ENCODE measurements around the gene RPS6KB1. TPM values are rescaled to one million over a fixed set of nuclear protein-coding genes. Genes with fewer than 3 reads are reported as not detected.

RPS6KB1 gene
- total and polyA plus RNA-seq, 2 of the 8 experiments (the other 6 are each of a cell fraction or from before 2014, with no cell fraction given): 3.4 to 28.4 TPM

- Histone ChIP-seq H3K4me2 (ENCODE audit: insufficient read depth in 1 of 2, low read depth in 2 of 2, low read length in 2 of 2) (no peak overlapping the region), H2AFZ (ENCODE audit: low read length) (no peak overlapping the region), H3K14ac (ENCODE audit: insufficient read length) (no peak overlapping the region), H3K18ac (ENCODE audit: extremely low read depth, low read length) (no peak overlapping the region), H3K79me1 (ENCODE audit: low read depth, low read length) (no peaks in the 10 kb centered on the region), H4K91ac (replicated peaks; ENCODE audit: insufficient read length, low read length) (no peak overlapping the region), H2BK20ac (ENCODE audit: low read length) (no peak overlapping the region), H3K27ac (ENCODE audit: low read depth, low read length) (no peak overlapping the region), H3K27me3 (replicated peaks in 1 of 4; ENCODE audit: control insufficient read depth in 3 of 4, extremely low read depth in 1 of 4, insufficient read depth in 3 of 4, low read length in 3 of 4) (no peaks in the 10 kb centered on the region), H3K4ac (replicated peaks; ENCODE audit: insufficient read length, low read depth, low read length) (no peak overlapping the region), H3K79me2 (ENCODE audit: control insufficient read depth in 1 of 2, insufficient read depth in 2 of 2, low read length in 2 of 2) (peaks cover 0 to 50% of the 10 kb centered on the region in 2 experiments; a peak in 3 of 4 replicates), H3K23me2 (ENCODE audit: low read depth, low read length) (peaks cover 7% of the 10 kb centered on the region; the same call in 1 of the 2 replicates), H2AK5ac (ENCODE audit: low read depth, low read length) (no peak overlapping the region), H4K20me1 (replicated peaks in 1 of 2; ENCODE audit: control insufficient read depth in 1 of 2, insufficient read depth in 2 of 2, low read length in 2 of 2) (peaks cover 0 to 3% of the 10 kb centered on the region in 2 experiments), H2BK15ac (ENCODE audit: low read length) (no peak overlapping the region), H3K23ac (ENCODE audit: insufficient read length) (no peak overlapping the region), H3K4me1 (replicated peaks in 1 of 4; ENCODE audit: control insufficient read depth in 3 of 4, insufficient read depth in 4 of 4, low read length in 3 of 4) (no peaks in the 10 kb centered on the region), H2BK12ac (ENCODE audit: low read depth, low read length) (no peak overlapping the region), H3K9me3 (ENCODE audit: insufficient read depth in 2 of 2, low read depth in 1 of 2, low read length in 1 of 2) (no peaks in the 10 kb centered on the region), H3K9ac (replicated peaks in 1 of 4; ENCODE audit: extremely low read depth in 1 of 4, low read depth in 3 of 4, low read length in 3 of 4) (no peak overlapping the region), H3K56ac (replicated peaks; ENCODE audit: insufficient read length, low read depth, low read length) (no peak overlapping the region), H3K4me3 (ENCODE audit: extremely low read depth in 1 of 4, insufficient read depth in 2 of 4, low read depth in 3 of 4, low read length in 4 of 4) (no peak overlapping the region), H2BK5ac (ENCODE audit: low read depth, low read length) (no peak overlapping the region), H3K36me3 (ENCODE audit: control insufficient read depth in 2 of 4, insufficient read depth in 4 of 4, low read length in 3 of 4) (no peaks in the 10 kb centered on the region; a peak in 1 of 8 replicates), H2BK120ac (replicated peaks; ENCODE audit: low read depth, low read length) (no peak overlapping the region), H4K5ac (ENCODE audit: insufficient read length, low read depth, low read length) (no peak overlapping the region), H4K8ac (ENCODE audit: extremely low read depth, insufficient read depth, low read length) (no peak overlapping the region)
- no peak for FAIRE-seq
- POLR2A ChIA-PET (ENCODE audit: partially characterized antibody): no interaction called here
- CTCF ChIA-PET (ENCODE audit: partially characterized antibody): no interaction called here
- WGBS, 2 experiments (ENCODE audit: extremely low coverage in 1 of 2, insufficient coverage in 1 of 2, insufficient read length in 1 of 2, insufficient replicate concordance in 2 of 2, low coverage in 1 of 2, low lambda C conversion rate in 2 of 2, missing lambda C conversion rate in 1 of 2): 92% methylated on average over 4 of the region's 4 CpGs; no CpG with 5 or more reads in 1 of the 2 experiments
- no peak for DNase-seq (ENCODE audit: low read depth in 1 of 2, low spot score in 2 of 2)
- no peak for TF ChIP-seq CBX5 (IDR thresholded peaks at IDR 0.05; ENCODE audit: low read depth, low read length)
- no peak for TF ChIP-seq SIX5 (IDR thresholded peaks at IDR 0.05; ENCODE audit: low read depth, low read length)
- no peak for TF ChIP-seq BACH1 (IDR thresholded peaks at IDR 0.05; ENCODE audit: low read length)
Observed at GRCh38 chr17:59897090-59897489, 4.2 kb downstream of the RPS6KB1 start.

All from H1 (cell line).